Type B pancreatic cell (in vitro differentiated cells): Measurements from ENCODE around the gene STMP1. TPM values are rescaled to one million over a fixed set of nuclear protein-coding genes. Genes with fewer than 3 reads are reported as not detected.
A peak's percentile ranks its signal among the peaks of the same experiment; 100 is the strongest.

Source experiments
- DNase-seq: peaks from one replicate; pipeline ENCODE4 v3.0.0; 2021; ENCODE audit warnings: mixed read lengths; ENCODE audit not compliant: unreplicated experiment; ENCODE audit errors: extremely low spot score
- H3K27ac Mint-ChIP-seq: 2 replicates; pipeline ENCODE4 v1.8.0; 2021; ENCODE audit warnings: mild to moderate bottlenecking, mixed read lengths
- H3K27me3 Mint-ChIP-seq: 2 replicates; pipeline ENCODE4 v1.8.0; 2021; ENCODE audit warnings: mixed read lengths
- H3K36me3 Mint-ChIP-seq: 2 replicates; pipeline ENCODE4 v1.8.0; 2021; ENCODE audit warnings: mixed read lengths
- H3K4me1 Mint-ChIP-seq: one replicate; pipeline ENCODE4 v1.8.0; 2021; ENCODE audit warnings: mixed read lengths; ENCODE audit not compliant: unreplicated experiment
- H3K4me3 Mint-ChIP-seq: 2 replicates; pipeline ENCODE4 v1.8.0; 2021; ENCODE audit warnings: mild to moderate bottlenecking, mixed read lengths
- H3K9me3 Mint-ChIP-seq: 2 replicates; pipeline ENCODE4 v1.8.0; 2021; ENCODE audit warnings: mixed read lengths
- total RNA-seq: library from RNA; stranded (reverse); gene quantifications from 2 replicates; pipeline ENCODE4 v1.2.1, GENCODE V29; 2021; ENCODE audit warnings: low replicate concordance
- TF ChIP-seq, protein P1 (sequence below): fragments of 200-600 bp; sonication (generic); conservative IDR thresholded peaks from 2 replicates; pipeline ENCODE4 v1.5.0; 2021; ENCODE audit warnings: antibody characterized with exemption, mild to moderate bottlenecking

STMP1 gene
- total RNA-seq, 1 donor from 2014 or later = 58.2 TPM

DNA sequence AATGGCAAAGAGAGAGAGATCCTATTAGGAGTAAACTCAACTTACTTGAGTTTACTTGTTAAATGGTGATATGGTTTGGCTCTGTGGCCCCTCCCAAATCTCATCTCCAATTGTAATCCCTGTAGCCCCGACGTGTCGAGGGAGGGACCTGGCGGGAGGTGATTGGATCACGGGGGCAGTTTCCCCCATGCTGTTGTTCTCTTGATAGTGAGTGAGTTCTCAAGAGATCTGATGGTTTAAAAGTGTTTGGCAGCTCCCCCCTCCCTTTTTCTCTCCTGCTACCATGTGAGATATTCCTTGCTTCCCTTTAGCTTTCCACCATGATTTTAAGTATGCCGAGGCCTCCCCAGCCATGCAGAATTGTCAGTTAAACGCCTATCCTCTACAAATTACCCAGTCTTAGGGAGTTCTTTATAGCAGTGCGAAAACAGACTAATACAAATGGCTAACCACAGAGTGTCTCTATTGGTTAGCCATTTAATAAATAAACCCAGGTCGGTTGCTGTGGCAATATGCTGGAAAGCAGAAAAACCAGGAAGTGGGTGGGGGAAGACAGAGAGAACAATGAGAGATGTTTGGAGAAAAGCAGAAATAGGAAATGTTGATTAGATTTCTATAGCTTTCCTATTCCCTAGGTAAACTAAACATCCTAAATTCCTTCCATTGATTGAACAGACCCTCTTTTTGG is 3.0 kb upstream of the STMP1 start:
- H3K27ac Mint-ChIP-seq = no peak overlapping the region
- no peaks in the 10 kb centered on the region for H3K36me3 Mint-ChIP-seq
- H3K27me3 Mint-ChIP-seq = no peaks in the 10 kb centered on the region
- DNase-seq = no peak
- TF ChIP-seq, protein P1, sequence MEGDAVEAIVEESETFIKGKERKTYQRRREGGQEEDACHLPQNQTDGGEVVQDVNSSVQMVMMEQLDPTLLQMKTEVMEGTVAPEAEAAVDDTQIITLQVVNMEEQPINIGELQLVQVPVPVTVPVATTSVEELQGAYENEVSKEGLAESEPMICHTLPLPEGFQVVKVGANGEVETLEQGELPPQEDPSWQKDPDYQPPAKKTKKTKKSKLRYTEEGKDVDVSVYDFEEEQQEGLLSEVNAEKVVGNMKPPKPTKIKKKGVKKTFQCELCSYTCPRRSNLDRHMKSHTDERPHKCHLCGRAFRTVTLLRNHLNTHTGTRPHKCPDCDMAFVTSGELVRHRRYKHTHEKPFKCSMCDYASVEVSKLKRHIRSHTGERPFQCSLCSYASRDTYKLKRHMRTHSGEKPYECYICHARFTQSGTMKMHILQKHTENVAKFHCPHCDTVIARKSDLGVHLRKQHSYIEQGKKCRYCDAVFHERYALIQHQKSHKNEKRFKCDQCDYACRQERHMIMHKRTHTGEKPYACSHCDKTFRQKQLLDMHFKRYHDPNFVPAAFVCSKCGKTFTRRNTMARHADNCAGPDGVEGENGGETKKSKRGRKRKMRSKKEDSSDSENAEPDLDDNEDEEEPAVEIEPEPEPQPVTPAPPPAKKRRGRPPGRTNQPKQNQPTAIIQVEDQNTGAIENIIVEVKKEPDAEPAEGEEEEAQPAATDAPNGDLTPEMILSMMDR = no peak
- H3K9me3 Mint-ChIP-seq = no peaks in the 10 kb centered on the region
- H3K4me3 Mint-ChIP-seq = no peak overlapping the region
- peaks cover 13% of the 10 kb centered on the region for H3K4me1 Mint-ChIP-seq

DNA sequence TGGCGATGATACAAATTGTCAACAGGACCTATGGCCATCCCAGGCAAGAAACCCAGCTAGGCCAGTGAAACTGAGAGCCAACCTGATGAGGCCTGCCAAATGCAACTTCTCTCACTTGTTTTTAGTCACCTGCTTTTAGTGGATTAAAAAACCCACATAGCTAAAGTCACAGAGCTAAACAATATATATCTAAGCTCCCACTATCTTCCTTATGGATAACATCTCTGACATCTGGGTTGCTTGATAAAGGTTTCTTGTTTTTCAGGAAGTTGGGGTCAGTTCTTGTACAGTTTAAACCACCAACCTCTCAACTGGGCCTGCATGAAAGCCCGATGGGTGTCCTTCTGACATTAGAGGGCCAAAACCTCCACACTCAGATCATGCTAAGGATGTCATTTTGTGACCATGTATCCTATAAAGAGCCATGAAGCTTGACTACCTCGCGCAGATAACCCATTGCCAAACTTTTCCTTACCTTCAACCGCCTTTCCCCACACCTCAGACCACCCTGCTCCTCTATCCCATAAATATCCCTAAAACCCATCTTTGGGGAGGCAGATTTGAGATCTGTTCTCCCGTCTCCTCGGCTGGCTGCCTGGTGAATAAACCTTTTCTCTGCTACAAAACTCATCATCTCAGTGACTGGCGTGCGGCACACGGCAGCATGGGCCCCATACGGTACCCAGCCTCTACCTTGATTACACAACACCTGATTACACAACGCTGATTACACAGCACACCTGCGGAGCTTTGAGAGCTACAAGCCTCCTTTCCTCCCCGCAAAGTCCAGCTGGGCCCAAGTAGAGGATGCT is 797 bp upstream of the STMP1 start:
- peaks cover 5% of the 10 kb centered on the region for H3K36me3 Mint-ChIP-seq
- TF ChIP-seq, protein P1 = no peak

GRCh38 chr7:135662123-135662372 is 266 bp upstream of the STMP1 start:
- Mint-ChIP-seq H3K27me3 (no peaks in the 10 kb centered on the region), H3K27ac (peak overlapping the region; percentile 95), H3K4me3 (peak overlapping the region; percentile 97), H3K4me1 (peaks cover 35% of the 10 kb centered on the region), H3K9me3 (no peaks in the 10 kb centered on the region), H3K36me3 (peaks cover 10% of the 10 kb centered on the region)
- no peak for DNase-seq
- TF ChIP-seq, protein P1 = no peak

More for the DNA sequence above, 797 bp upstream of the STMP1 start:
- Mint-ChIP-seq H3K27ac (peak overlapping the region; percentile 95), H3K4me1 (peaks cover 31% of the 10 kb centered on the region), H3K27me3 (no peaks in the 10 kb centered on the region), H3K4me3 (peak overlapping the region; percentile 97), H3K9me3 (no peaks in the 10 kb centered on the region)
- no peak for DNase-seq

DNA sequence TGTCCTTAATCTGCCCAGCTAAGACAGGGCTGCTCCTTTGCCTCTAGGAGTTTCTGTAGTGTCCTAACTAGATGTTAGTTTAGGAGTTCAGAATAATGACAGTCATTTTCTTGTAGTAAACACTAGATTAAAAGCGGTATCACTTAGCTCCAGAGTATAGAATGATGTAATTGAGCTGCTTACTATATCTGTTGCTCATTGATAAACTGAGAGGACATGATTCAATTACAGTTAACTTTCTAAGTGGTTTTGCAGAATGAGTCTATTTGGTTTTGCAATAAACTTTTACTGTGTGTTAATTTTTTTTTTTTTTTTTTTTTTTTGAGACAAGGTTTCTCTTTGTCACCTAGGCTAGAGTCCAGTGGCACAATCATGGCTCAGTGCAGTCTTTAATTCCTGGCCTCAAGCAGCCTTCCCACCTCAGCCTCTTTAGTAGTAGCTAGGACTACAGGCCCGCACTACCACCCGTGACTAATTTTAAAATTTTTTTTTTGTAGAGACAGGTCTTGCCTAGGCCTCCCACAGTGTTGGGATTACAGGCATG is 1.8 kb downstream of the STMP1 start:
- peaks cover 21% of the 10 kb centered on the region for H3K36me3 Mint-ChIP-seq
- peaks cover 4% of the 10 kb centered on the region for H3K9me3 Mint-ChIP-seq
- H3K27me3 Mint-ChIP-seq = no peaks in the 10 kb centered on the region
- DNase-seq = no peak
- TF ChIP-seq, protein P1 = no peak
- peaks cover 32% of the 10 kb centered on the region for H3K4me1 Mint-ChIP-seq
- peak overlapping the region; percentile 97 for H3K4me3 Mint-ChIP-seq
- H3K27ac Mint-ChIP-seq = peak overlapping the region; percentile 72

DNA sequence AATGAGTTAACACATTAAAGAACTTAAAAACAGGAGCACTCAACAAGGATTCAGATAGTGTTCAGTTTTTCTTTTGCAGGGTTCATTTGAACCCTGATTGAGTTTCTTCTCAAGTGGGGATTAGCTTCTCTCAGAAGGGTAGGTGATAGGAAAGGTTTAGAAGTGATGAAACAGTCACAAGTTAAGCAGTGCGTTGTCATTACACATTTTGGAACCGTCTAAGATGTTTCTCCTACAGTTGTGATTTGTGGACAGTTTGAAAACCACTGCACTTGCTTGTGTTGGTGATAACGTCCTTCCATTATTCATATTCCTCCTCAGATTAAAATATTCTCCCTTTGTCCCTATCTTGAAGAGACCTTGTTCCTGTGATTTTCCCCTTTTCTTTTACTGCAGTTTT is 2.7 kb downstream of the STMP1 start:
- no peak for DNase-seq
- Mint-ChIP-seq H3K27ac (no peak overlapping the region), H3K4me1 (peaks cover 31% of the 10 kb centered on the region), H3K27me3 (no peaks in the 10 kb centered on the region), H3K36me3 (peaks cover 21% of the 10 kb centered on the region), H3K4me3 (peak overlapping the region; percentile 0), H3K9me3 (peaks cover 4% of the 10 kb centered on the region)
- TF ChIP-seq, protein P1 = no peak
